Measurements from ENCODE around the gene LRRC14B. TPM values are rescaled to one million over a fixed set of nuclear protein-coding genes. Genes with fewer than 3 reads are reported as not detected.

Gene LRRC14B
- total and polyA plus RNA-seq, 2 experiments from 2014 or later: not detected

DNA sequence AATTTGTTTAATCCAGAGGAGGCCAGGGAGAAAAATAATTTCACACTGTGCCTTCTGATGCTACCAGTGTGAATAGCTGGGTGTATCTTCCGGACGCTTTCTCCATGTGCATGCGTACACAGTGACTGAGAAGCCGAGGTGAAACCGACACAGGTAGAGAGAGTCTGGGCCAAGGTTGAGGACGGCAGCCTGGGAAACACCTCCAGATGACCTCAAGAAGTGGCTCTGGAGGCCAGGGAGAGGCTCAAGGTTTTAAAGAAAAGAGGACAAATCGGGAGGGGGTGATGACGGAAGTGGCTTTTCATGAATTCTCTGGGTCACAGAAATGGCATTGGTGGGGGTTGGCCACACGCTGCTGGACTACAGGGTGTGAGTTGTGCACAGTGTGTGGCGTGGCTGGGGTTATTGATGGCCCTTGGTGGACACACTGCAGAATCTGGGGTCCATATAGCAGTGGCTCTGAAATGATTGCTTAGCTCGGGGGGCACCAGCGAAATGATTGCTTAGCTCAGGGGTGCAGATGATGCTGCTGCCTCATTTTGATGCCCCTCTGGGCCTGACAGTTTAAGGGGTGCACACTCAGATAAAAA lies 34.1 kb upstream of the LRRC14B start:
- DNase-seq (ENCODE audit: low spot score) (no peak), ATAC-seq (no peak)
- no peak overlapping the region for H3K4me3 Mint-ChIP-seq
- H3K36me3 Mint-ChIP-seq (ENCODE audit: low read depth): peaks cover 77% of the 10 kb centered on the region
- H3K27ac Mint-ChIP-seq: no peak overlapping the region
- Histone ChIP-seq H4K20me1 (replicated peaks; ENCODE audit: insufficient read depth) (peaks cover 9% of the 10 kb centered on the region), H3K27ac (ENCODE audit: low read depth) (no peak overlapping the region), H3K79me2 (replicated peaks; ENCODE audit: insufficient read depth) (no peaks in the 10 kb centered on the region), H3K4me3 (no peak overlapping the region), H3K9me2 (ENCODE audit: insufficient read depth) (no peaks in the 10 kb centered on the region), H3F3A (replicated peaks; ENCODE audit: low read depth) (no peaks in the 10 kb centered on the region), H2AFZ (no peak overlapping the region), H3K4me1 (ENCODE audit: insufficient read depth) (no peaks in the 10 kb centered on the region), H3K4me2 (no peak overlapping the region), H3K36me3 (ENCODE audit: insufficient read depth) (peaks cover 15% of the 10 kb centered on the region; the same call in 1 of the 2 replicates), H3K27me3 (ENCODE audit: insufficient read depth) (no peaks in the 10 kb centered on the region)
- H3K4me1 Mint-ChIP-seq: peaks cover 18% of the 10 kb centered on the region
- H3K9me3 Mint-ChIP-seq: no peaks in the 10 kb centered on the region
- TF ChIP-seq STAT1 (IDR thresholded peaks at IDR 0.05; ENCODE audit: unreplicated experiment): no peak
- TF ChIP-seq ZNF114 (CRISPR knock-in tag; IDR thresholded peaks at IDR 0.05): no peak
- TF ChIP-seq, protein P1, sequence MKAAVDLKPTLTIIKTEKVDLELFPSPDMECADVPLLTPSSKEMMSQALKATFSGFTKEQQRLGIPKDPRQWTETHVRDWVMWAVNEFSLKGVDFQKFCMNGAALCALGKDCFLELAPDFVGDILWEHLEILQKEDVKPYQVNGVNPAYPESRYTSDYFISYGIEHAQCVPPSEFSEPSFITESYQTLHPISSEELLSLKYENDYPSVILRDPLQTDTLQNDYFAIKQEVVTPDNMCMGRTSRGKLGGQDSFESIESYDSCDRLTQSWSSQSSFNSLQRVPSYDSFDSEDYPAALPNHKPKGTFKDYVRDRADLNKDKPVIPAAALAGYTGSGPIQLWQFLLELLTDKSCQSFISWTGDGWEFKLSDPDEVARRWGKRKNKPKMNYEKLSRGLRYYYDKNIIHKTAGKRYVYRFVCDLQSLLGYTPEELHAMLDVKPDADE (IDR thresholded peaks at IDR 0.05): no peak
- H3K27me3 Mint-ChIP-seq (ENCODE audit: insufficient read depth, low read depth, poor library complexity): peaks cover 16% of the 10 kb centered on the region

DNA sequence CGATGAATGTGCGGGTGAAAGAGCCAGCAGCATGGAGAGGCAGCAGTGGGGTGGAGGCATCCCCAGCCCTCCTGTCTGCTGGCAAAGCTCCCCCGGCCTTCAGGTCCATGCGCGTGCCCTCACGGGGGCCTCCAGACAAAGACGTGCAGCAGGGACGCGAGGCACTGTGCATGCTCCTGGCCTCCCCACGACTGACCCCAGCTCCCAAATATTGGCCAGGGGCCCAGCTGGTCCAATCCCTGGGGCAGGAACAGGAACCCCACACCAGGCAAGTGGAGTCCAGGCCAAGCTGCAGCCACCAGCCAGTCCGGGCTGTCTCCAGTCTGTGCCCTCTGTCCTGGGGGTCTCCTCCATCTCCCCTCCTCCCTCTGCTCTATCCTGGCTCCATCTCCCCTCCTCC lies 33.5 kb upstream of the LRRC14B start:
- Histone ChIP-seq H3K27me3 (ENCODE audit: insufficient read depth) (no peaks in the 10 kb centered on the region), H3F3A (replicated peaks; ENCODE audit: low read depth) (no peaks in the 10 kb centered on the region), H2AFZ (no peak overlapping the region), H3K4me1 (ENCODE audit: insufficient read depth) (no peaks in the 10 kb centered on the region), H3K27ac (ENCODE audit: low read depth) (no peak overlapping the region), H3K79me2 (replicated peaks; ENCODE audit: insufficient read depth) (no peaks in the 10 kb centered on the region), H3K4me3 (no peak overlapping the region), H3K36me3 (ENCODE audit: insufficient read depth) (peaks cover 10% of the 10 kb centered on the region; the same call in 1 of the 2 replicates), H3K9me2 (ENCODE audit: insufficient read depth) (no peaks in the 10 kb centered on the region), H3K4me2 (no peak overlapping the region), H4K20me1 (replicated peaks; ENCODE audit: insufficient read depth) (peaks cover 9% of the 10 kb centered on the region)
- no peak for DNase-seq (ENCODE audit: low spot score)
- no peak for ATAC-seq
- peaks cover 18% of the 10 kb centered on the region for H3K4me1 Mint-ChIP-seq
- H3K4me3 Mint-ChIP-seq: no peak overlapping the region
- H3K27me3 Mint-ChIP-seq (ENCODE audit: insufficient read depth, low read depth, poor library complexity): peaks cover 13% of the 10 kb centered on the region
- no peak overlapping the region for H3K27ac Mint-ChIP-seq
- peaks cover 73% of the 10 kb centered on the region for H3K36me3 Mint-ChIP-seq (ENCODE audit: low read depth)
- no peaks in the 10 kb centered on the region for H3K9me3 Mint-ChIP-seq
- TF ChIP-seq, protein P2, sequence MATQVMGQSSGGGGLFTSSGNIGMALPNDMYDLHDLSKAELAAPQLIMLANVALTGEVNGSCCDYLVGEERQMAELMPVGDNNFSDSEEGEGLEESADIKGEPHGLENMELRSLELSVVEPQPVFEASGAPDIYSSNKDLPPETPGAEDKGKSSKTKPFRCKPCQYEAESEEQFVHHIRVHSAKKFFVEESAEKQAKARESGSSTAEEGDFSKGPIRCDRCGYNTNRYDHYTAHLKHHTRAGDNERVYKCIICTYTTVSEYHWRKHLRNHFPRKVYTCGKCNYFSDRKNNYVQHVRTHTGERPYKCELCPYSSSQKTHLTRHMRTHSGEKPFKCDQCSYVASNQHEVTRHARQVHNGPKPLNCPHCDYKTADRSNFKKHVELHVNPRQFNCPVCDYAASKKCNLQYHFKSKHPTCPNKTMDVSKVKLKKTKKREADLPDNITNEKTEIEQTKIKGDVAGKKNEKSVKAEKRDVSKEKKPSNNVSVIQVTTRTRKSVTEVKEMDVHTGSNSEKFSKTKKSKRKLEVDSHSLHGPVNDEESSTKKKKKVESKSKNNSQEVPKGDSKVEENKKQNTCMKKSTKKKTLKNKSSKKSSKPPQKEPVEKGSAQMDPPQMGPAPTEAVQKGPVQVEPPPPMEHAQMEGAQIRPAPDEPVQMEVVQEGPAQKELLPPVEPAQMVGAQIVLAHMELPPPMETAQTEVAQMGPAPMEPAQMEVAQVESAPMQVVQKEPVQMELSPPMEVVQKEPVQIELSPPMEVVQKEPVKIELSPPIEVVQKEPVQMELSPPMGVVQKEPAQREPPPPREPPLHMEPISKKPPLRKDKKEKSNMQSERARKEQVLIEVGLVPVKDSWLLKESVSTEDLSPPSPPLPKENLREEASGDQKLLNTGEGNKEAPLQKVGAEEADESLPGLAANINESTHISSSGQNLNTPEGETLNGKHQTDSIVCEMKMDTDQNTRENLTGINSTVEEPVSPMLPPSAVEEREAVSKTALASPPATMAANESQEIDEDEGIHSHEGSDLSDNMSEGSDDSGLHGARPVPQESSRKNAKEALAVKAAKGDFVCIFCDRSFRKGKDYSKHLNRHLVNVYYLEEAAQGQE (IDR thresholded peaks at IDR 0.05; ENCODE audit: unreplicated experiment): no peak
- no peak for TF ChIP-seq JUNB (IDR thresholded peaks at IDR 0.05; ENCODE audit: unreplicated experiment)
- TF ChIP-seq ZNF331 (CRISPR knock-in tag; IDR thresholded peaks at IDR 0.05; ENCODE audit: low read depth): no peak
- TF ChIP-seq CREB1 (CRISPR knock-in tag; IDR thresholded peaks at IDR 0.05; ENCODE audit: low read depth): no peak
- TF ChIP-seq, protein P3, sequence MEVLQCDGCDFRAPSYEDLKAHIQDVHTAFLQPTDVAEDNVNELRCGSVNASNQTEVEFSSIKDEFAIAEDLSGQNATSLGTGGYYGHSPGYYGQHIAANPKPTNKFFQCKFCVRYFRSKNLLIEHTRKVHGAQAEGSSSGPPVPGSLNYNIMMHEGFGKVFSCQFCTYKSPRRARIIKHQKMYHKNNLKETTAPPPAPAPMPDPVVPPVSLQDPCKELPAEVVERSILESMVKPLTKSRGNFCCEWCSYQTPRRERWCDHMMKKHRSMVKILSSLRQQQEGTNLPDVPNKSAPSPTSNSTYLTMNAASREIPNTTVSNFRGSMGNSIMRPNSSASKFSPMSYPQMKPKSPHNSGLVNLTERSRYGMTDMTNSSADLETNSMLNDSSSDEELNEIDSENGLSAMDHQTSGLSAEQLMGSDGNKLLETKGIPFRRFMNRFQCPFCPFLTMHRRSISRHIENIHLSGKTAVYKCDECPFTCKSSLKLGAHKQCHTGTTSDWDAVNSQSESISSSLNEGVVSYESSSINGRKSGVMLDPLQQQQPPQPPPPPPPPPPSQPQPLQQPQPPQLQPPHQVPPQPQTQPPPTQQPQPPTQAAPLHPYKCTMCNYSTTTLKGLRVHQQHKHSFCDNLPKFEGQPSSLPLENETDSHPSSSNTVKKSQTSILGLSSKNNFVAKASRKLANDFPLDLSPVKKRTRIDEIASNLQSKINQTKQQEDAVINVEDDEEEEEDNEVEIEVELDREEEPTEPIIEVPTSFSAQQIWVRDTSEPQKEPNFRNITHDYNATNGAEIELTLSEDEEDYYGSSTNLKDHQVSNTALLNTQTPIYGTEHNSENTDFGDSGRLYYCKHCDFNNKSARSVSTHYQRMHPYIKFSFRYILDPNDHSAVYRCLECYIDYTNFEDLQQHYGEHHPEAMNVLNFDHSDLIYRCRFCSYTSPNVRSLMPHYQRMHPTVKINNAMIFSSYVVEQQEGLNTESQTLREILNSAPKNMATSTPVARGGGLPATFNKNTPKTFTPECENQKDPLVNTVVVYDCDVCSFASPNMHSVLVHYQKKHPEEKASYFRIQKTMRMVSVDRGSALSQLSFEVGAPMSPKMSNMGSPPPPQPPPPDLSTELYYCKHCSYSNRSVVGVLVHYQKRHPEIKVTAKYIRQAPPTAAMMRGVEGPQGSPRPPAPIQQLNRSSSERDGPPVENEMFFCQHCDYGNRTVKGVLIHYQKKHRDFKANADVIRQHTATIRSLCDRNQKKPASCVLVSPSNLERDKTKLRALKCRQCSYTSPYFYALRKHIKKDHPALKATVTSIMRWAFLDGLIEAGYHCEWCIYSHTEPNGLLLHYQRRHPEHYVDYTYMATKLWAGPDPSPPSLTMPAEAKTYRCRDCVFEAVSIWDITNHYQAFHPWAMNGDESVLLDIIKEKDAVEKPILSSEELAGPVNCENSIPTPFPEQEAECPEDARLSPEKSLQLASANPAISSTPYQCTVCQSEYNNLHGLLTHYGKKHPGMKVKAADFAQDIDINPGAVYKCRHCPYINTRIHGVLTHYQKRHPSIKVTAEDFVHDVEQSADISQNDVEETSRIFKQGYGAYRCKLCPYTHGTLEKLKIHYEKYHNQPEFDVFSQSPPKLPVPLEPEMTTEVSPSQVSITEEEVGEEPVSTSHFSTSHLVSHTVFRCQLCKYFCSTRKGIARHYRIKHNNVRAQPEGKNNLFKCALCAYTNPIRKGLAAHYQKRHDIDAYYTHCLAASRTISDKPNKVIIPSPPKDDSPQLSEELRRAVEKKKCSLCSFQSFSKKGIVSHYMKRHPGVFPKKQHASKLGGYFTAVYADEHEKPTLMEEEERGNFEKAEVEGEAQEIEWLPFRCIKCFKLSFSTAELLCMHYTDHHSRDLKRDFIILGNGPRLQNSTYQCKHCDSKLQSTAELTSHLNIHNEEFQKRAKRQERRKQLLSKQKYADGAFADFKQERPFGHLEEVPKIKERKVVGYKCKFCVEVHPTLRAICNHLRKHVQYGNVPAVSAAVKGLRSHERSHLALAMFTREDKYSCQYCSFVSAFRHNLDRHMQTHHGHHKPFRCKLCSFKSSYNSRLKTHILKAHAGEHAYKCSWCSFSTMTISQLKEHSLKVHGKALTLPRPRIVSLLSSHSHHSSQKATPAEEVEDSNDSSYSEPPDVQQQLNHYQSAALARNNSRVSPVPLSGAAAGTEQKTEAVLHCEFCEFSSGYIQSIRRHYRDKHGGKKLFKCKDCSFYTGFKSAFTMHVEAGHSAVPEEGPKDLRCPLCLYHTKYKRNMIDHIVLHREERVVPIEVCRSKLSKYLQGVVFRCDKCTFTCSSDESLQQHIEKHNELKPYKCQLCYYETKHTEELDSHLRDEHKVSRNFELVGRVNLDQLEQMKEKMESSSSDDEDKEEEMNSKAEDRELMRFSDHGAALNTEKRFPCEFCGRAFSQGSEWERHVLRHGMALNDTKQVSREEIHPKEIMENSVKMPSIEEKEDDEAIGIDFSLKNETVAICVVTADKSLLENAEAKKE (CRISPR knock-in tag; IDR thresholded peaks at IDR 0.05): no peak
- no peak for TF ChIP-seq EZH2 (IDR thresholded peaks at IDR 0.05; ENCODE audit: low read depth, unreplicated experiment)
- TF ChIP-seq, protein P1 (IDR thresholded peaks at IDR 0.05): no peak
- no peak for TF ChIP-seq POLR2AphosphoS5 (IDR thresholded peaks at IDR 0.05; ENCODE audit: low read depth)

Data from GM23338 (cell line).